Parathyroid adenoma (tissue), 2 donors: ENCODE data around the gene TLR6.

Source experiments
- H2AFZ ChIP-seq: fragments of 300-600 bp; sonication (generic); one replicate; pipeline ENCODE4 v1.7.0; 2017; ENCODE audit warnings: antibody characterized with exemption, mild to moderate bottlenecking
- H3K27ac ChIP-seq: fragments of 300-600 bp; sonication (generic); one replicate; pipeline ENCODE4 v1.7.0; 2017
- H3K27me3 ChIP-seq: fragments of 300-600 bp; sonication (generic); one replicate; pipeline ENCODE4 v1.7.0; 2017; ENCODE audit warnings: low read length; ENCODE audit not compliant: control insufficient read depth, insufficient read depth
- H3K36me3 ChIP-seq: fragments of 300-600 bp; sonication (generic); one replicate; pipeline ENCODE4 v1.7.0; 2017; ENCODE audit warnings: low read length; ENCODE audit not compliant: control insufficient read depth, insufficient read depth
- H3K4me1 ChIP-seq: fragments of 300-600 bp; sonication (generic); one replicate; pipeline ENCODE4 v1.7.0; 2017; ENCODE audit warnings: control low read depth
- H3K4me2 ChIP-seq: fragments of 300-600 bp; sonication (generic); one replicate; pipeline ENCODE4 v1.7.0; 2017; ENCODE audit warnings: low read length
- H3K4me3 ChIP-seq: fragments of 300-600 bp; sonication (generic); one replicate; pipeline ENCODE4 v1.7.0; 2017; ENCODE audit warnings: low read depth, low read length
- H3K79me2 ChIP-seq: fragments of 300-600 bp; sonication (generic); one replicate; pipeline ENCODE4 v1.7.0; 2017; ENCODE audit warnings: control low read depth
- H3K9ac ChIP-seq: fragments of 300-600 bp; sonication (generic); one replicate; pipeline ENCODE4 v1.7.0; 2017; ENCODE audit warnings: mild to moderate bottlenecking
- H3K9me3 ChIP-seq: fragments of 300-600 bp; sonication (generic); one replicate; pipeline ENCODE4 v1.7.0; 2017; ENCODE audit warnings: low read length; ENCODE audit not compliant: control insufficient read depth
- TF ChIP-seq, protein P1 (sequence below): fragments of 300-600 bp; sonication (generic); IDR thresholded peaks from one replicate; pipeline ENCODE4 v1.7.0; 2017; ENCODE audit warnings: antibody characterized with exemption, mild to moderate bottlenecking
- donor health status: primary hyperparathyroidism.

The TLR6 gene

GRCh38 chr4:38891051-38891983 is 34.7 kb upstream of the TLR6 start:
- Histone ChIP-seq H2AFZ (no peak overlapping the region), H3K4me1 (no peaks in the 10 kb centered on the region), H3K79me2 (no peaks in the 10 kb centered on the region), H3K4me3 (no peak overlapping the region), H3K27me3 (no peaks in the 10 kb centered on the region), H3K36me3 (no peaks in the 10 kb centered on the region), H3K4me2 (no peak overlapping the region), H3K27ac (no peak overlapping the region), H3K9ac (no peak overlapping the region), H3K9me3 (no peaks in the 10 kb centered on the region)
- TF ChIP-seq, protein P1, sequence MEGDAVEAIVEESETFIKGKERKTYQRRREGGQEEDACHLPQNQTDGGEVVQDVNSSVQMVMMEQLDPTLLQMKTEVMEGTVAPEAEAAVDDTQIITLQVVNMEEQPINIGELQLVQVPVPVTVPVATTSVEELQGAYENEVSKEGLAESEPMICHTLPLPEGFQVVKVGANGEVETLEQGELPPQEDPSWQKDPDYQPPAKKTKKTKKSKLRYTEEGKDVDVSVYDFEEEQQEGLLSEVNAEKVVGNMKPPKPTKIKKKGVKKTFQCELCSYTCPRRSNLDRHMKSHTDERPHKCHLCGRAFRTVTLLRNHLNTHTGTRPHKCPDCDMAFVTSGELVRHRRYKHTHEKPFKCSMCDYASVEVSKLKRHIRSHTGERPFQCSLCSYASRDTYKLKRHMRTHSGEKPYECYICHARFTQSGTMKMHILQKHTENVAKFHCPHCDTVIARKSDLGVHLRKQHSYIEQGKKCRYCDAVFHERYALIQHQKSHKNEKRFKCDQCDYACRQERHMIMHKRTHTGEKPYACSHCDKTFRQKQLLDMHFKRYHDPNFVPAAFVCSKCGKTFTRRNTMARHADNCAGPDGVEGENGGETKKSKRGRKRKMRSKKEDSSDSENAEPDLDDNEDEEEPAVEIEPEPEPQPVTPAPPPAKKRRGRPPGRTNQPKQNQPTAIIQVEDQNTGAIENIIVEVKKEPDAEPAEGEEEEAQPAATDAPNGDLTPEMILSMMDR = no peak

GRCh38 chr4:38889143-38889542 is 32.5 kb upstream of the TLR6 start:
- H3K4me2 ChIP-seq = no peak overlapping the region
- no peak overlapping the region for H2AFZ ChIP-seq
- no peaks in the 10 kb centered on the region for H3K36me3 ChIP-seq
- H3K27ac ChIP-seq = no peak overlapping the region
- H3K9ac ChIP-seq = no peak overlapping the region
- no peak overlapping the region for H3K4me3 ChIP-seq
- H3K9me3 ChIP-seq = no peaks in the 10 kb centered on the region
- no peaks in the 10 kb centered on the region for H3K79me2 ChIP-seq
- TF ChIP-seq, protein P1 = no peak
- H3K4me1 ChIP-seq = no peaks in the 10 kb centered on the region
- H3K27me3 ChIP-seq = no peaks in the 10 kb centered on the region

DNA sequence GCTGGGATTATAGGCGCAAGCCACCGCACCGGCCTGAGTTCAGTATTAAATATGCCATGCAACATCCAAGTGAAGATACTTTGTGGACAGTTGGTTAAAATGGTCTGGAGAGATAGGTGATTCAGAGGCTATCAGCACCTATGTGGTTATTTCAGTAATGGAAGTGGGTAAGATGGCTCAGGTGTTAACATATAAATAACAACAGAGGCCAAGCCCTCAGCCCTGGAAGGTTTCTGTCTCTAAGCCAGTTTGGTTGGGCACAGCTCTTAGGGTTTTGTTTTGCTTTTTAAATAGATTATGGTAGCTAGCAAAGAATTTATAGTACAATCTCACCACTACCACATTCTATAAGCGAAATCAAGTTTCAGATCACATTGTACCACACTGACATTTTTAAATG is 27.6 kb upstream of the TLR6 start:
- Histone ChIP-seq H3K27me3 (no peaks in the 10 kb centered on the region), H3K4me1 (no peaks in the 10 kb centered on the region), H3K4me3 (no peak overlapping the region), H3K79me2 (no peaks in the 10 kb centered on the region), H3K36me3 (no peaks in the 10 kb centered on the region), H3K9ac (no peak overlapping the region), H3K9me3 (no peaks in the 10 kb centered on the region), H3K27ac (no peak overlapping the region), H3K4me2 (no peak overlapping the region), H2AFZ (no peak overlapping the region)
- TF ChIP-seq, protein P1 = no peak

- H3K27ac ChIP-seq = no peak overlapping the region
- no peak overlapping the region for H2AFZ ChIP-seq
- H3K9me3 ChIP-seq = no peaks in the 10 kb centered on the region
- no peaks in the 10 kb centered on the region for H3K27me3 ChIP-seq
- H3K4me2 ChIP-seq = no peak overlapping the region
- H3K4me1 ChIP-seq = no peaks in the 10 kb centered on the region
- no peak overlapping the region for H3K9ac ChIP-seq
- no peaks in the 10 kb centered on the region for H3K79me2 ChIP-seq
- TF ChIP-seq, protein P1 = no peak
- no peaks in the 10 kb centered on the region for H3K36me3 ChIP-seq
- H3K4me3 ChIP-seq = no peak overlapping the region
These were observed 20.0 kb upstream of the TLR6 start for GRCh38 chr4:38876636-38877035.
